ENCODE measurements around the gene PSMA1. TPM values are rescaled to one million over a fixed set of nuclear protein-coding genes. Genes with fewer than 3 reads are reported as not detected.

The PSMA1 gene
- total and polyA plus RNA-seq, 2 of the 8 experiments (the other 6 are each of a cell fraction or from before 2014, with no cell fraction given) = 148 to 159 TPM

- no peak overlapping the region for H2AK5ac ChIP-seq (ENCODE audit: low read depth, low read length)
- H3K36me3 ChIP-seq (ENCODE audit: control insufficient read depth in 2 of 4, insufficient read depth in 4 of 4, low read length in 3 of 4) = peaks cover 3 to 33% (median 17%) of the 10 kb centered on the region in 4 experiments; a peak in 6 of 8 replicates
- no peak overlapping the region for H2AFZ ChIP-seq (ENCODE audit: low read length)
- no peak overlapping the region for H3K23ac ChIP-seq (ENCODE audit: insufficient read length)
- DNase-seq (ENCODE audit: low read depth in 1 of 2, low spot score in 2 of 2) = no peak
- no peak overlapping the region for H3K27ac ChIP-seq (ENCODE audit: low read depth, low read length)
- H3K14ac ChIP-seq (ENCODE audit: insufficient read length) = no peak overlapping the region
- H3K4me1 ChIP-seq (replicated peaks in 1 of 4; ENCODE audit: control insufficient read depth in 3 of 4, insufficient read depth in 4 of 4, low read length in 3 of 4) = no peaks in the 10 kb centered on the region
- H2BK15ac ChIP-seq (ENCODE audit: low read length) = no peak overlapping the region
- H2BK20ac ChIP-seq (ENCODE audit: low read length) = no peak overlapping the region
- H3K79me2 ChIP-seq (ENCODE audit: control insufficient read depth in 1 of 2, insufficient read depth in 2 of 2, low read length in 2 of 2) = no peaks in the 10 kb centered on the region
- H3K56ac ChIP-seq (replicated peaks; ENCODE audit: insufficient read length, low read depth, low read length) = no peak overlapping the region
- H3K23me2 ChIP-seq (ENCODE audit: low read depth, low read length) = no peaks in the 10 kb centered on the region
- no peak overlapping the region for H2BK5ac ChIP-seq (ENCODE audit: low read depth, low read length)
- no peaks in the 10 kb centered on the region for H3K9me3 ChIP-seq (ENCODE audit: insufficient read depth in 2 of 2, low read depth in 1 of 2, low read length in 1 of 2)
- POLR2A ChIA-PET (ENCODE audit: partially characterized antibody) = interaction anchor here (0.6 to 1.1 kb wide), 7 partner anchors 12 to 202 kb away, joined by 3 read pairs; no protein-coding TSS in a partner anchor
- no peaks in the 10 kb centered on the region for H3K27me3 ChIP-seq (replicated peaks in 1 of 4; ENCODE audit: control insufficient read depth in 3 of 4, extremely low read depth in 1 of 4, insufficient read depth in 3 of 4, low read length in 3 of 4)
- H4K8ac ChIP-seq (ENCODE audit: extremely low read depth, insufficient read depth, low read length) = no peak overlapping the region
- no peak overlapping the region for H3K18ac ChIP-seq (ENCODE audit: extremely low read depth, low read length)
- 93% methylated on average over 3 of the region's 3 CpGs; no CpG with 5 or more reads in 1 of the 2 experiments for WGBS, 2 experiments (ENCODE audit: extremely low coverage in 1 of 2, insufficient coverage in 1 of 2, insufficient read length in 1 of 2, insufficient replicate concordance in 2 of 2, low coverage in 1 of 2, low lambda C conversion rate in 2 of 2, missing lambda C conversion rate in 1 of 2)
- no peak for TF ChIP-seq JUND (IDR thresholded peaks at IDR 0.05; ENCODE audit: low read length)
- TF ChIP-seq, protein P1, sequence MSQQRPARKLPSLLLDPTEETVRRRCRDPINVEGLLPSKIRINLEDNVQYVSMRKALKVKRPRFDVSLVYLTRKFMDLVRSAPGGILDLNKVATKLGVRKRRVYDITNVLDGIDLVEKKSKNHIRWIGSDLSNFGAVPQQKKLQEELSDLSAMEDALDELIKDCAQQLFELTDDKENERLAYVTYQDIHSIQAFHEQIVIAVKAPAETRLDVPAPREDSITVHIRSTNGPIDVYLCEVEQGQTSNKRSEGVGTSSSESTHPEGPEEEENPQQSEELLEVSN (IDR thresholded peaks at IDR 0.05) = no peak
- no peak for TF ChIP-seq BRCA1 (IDR thresholded peaks at IDR 0.05; ENCODE audit: low read depth, low read length)
- TF ChIP-seq SIX5 (IDR thresholded peaks at IDR 0.05; ENCODE audit: low read depth, low read length) = no peak
- TF ChIP-seq KDM5A (IDR thresholded peaks at IDR 0.05; ENCODE audit: low read length) = no peak
- no peak for TF ChIP-seq EGR1 (IDR thresholded peaks at IDR 0.05; ENCODE audit: borderline replicate concordance, low read depth, low read length)
- TF ChIP-seq YY1 (IDR thresholded peaks at IDR 0.05; ENCODE audit: low read depth, low read length) = no peak
- no peak for TF ChIP-seq RBBP5 (IDR thresholded peaks at IDR 0.05; ENCODE audit: borderline replicate concordance, low read depth, low read length)
- TF ChIP-seq GABPA (IDR thresholded peaks at IDR 0.05; ENCODE audit: borderline replicate concordance, insufficient read depth, low read length) = no peak
- TF ChIP-seq, protein P2, sequence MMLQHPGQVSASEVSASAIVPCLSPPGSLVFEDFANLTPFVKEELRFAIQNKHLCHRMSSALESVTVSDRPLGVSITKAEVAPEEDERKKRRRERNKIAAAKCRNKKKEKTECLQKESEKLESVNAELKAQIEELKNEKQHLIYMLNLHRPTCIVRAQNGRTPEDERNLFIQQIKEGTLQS (IDR thresholded peaks at IDR 0.05; ENCODE audit: insufficient read depth, low read depth, low read length) = no peak
- TF ChIP-seq TAF7 (optimal IDR thresholded peaks at IDR 0.05; ENCODE audit: borderline replicate concordance, low read depth, low read length) = no peak
- H4K20me1 ChIP-seq (replicated peaks in 1 of 2; ENCODE audit: control insufficient read depth in 1 of 2, insufficient read depth in 2 of 2, low read length in 2 of 2) = no peaks in the 10 kb centered on the region
- no peak overlapping the region for H3K4ac ChIP-seq (replicated peaks; ENCODE audit: insufficient read length, low read depth, low read length)
- H2BK120ac ChIP-seq (replicated peaks; ENCODE audit: low read depth, low read length) = no peak overlapping the region
- H4K91ac ChIP-seq (replicated peaks; ENCODE audit: insufficient read length, low read length) = no peak overlapping the region
- no peaks in the 10 kb centered on the region for H3K79me1 ChIP-seq (ENCODE audit: low read depth, low read length)
- no peak overlapping the region for H3K4me2 ChIP-seq (ENCODE audit: insufficient read depth in 1 of 2, low read depth in 2 of 2, low read length in 2 of 2)
- H3K9ac ChIP-seq (replicated peaks in 1 of 4; ENCODE audit: extremely low read depth in 1 of 4, low read depth in 3 of 4, low read length in 3 of 4) = no peak overlapping the region
- H4K5ac ChIP-seq (ENCODE audit: insufficient read length, low read depth, low read length) = no peak overlapping the region
- no peak overlapping the region for H3K4me3 ChIP-seq (ENCODE audit: extremely low read depth in 1 of 4, insufficient read depth in 2 of 4, low read depth in 3 of 4, low read length in 4 of 4)
- no peak overlapping the region for H2BK12ac ChIP-seq (ENCODE audit: low read depth, low read length)
- CTCF ChIA-PET (ENCODE audit: partially characterized antibody) = interaction anchor here (0.6 to 7.3 kb wide), 53 partner anchors 10 to 685 kb away, joined by 3 to 127 read pairs (median 5); no protein-coding TSS in a partner anchor
- FAIRE-seq = no peak
These were observed 64.3 kb downstream of the PSMA1 start for GRCh38 chr11:14455648-14456430.

Data from H1 (cell line).